ENCODE measurements around the gene PELI2. TPM values are rescaled to one million over a fixed set of nuclear protein-coding genes. Genes with fewer than 3 reads are reported as not detected.

PELI2 gene
- total and polyA plus RNA-seq, 9 donors, result 13.0 to 36.8 (median 28.5) TPM

DNA sequence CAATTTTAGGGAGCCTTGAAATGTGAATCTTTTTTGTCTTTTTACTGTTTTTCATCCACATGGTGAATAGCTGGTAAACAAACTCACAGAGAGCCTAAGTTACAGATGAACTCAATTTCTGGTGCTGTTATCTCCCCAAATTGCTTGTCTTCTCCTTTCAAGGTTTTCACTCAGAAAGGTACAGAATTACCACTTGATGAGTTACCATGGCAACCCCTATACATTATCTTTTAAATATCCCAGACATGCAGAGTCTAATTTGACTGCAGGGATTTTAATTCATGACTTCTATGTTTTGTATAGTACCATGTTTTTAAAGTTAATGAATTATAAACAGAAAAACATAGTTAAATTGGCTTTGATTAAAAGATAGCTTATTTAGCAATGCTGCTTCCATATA is 203.7 kb downstream of the PELI2 start:
- Histone ChIP-seq H3K4me1 (ENCODE audit: insufficient read depth) (no peaks in the 10 kb centered on the region), H3K4me3 (no peak overlapping the region), H3K9me3 (no peaks in the 10 kb centered on the region), H3K27me3 (no peaks in the 10 kb centered on the region), H3K27ac (no peak overlapping the region), H3K36me3 (no peaks in the 10 kb centered on the region)
- no peak for TF ChIP-seq EP300 (IDR thresholded peaks at IDR 0.05)
- no peak for TF ChIP-seq CTCF (IDR thresholded peaks at IDR 0.05)
- TF ChIP-seq POLR2A (IDR thresholded peaks at IDR 0.05), result no peak
- no peak for DNase-seq
- intact Hi-C loops (cut with DNase I), result no loop called here

DNA sequence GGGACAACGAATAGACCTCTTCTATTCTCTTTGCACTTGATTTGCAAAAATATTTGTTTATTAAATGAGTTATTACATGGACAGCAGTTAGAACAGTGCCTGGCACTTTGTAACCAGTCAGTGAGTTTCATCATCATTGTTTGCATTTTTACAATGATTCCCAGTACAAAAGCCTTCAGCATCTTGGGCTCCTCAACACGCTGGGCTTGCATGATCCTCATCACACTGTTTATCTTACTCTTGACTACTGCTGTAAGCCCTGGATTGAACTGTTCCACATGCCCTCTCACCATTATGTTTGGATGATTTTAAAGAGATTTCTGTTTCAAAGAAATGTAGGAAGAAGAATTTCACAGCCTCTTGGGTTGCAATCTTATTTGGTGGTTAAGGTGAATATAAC is 204.3 kb downstream of the PELI2 start:
- H3K36me3 ChIP-seq, result no peaks in the 10 kb centered on the region
- H3K27ac ChIP-seq, result no peak overlapping the region
- intact Hi-C loops (cut with DNase I), result no loop called here
- H3K27me3 ChIP-seq, result no peaks in the 10 kb centered on the region
- 84 to 91% (median 90%) methylated on average over 2 of the region's 2 CpGs for WGBS, 3 donors
- no peaks in the 10 kb centered on the region for H3K9me3 ChIP-seq
- DNase-seq, result no peak
- TF ChIP-seq EP300 (IDR thresholded peaks at IDR 0.05) (no peak), POLR2A (IDR thresholded peaks at IDR 0.05) (no peak), CTCF (IDR thresholded peaks at IDR 0.05) (no peak)
- H3K4me3 ChIP-seq, result no peak overlapping the region
- no peaks in the 10 kb centered on the region for H3K4me1 ChIP-seq (ENCODE audit: insufficient read depth)

DNA sequence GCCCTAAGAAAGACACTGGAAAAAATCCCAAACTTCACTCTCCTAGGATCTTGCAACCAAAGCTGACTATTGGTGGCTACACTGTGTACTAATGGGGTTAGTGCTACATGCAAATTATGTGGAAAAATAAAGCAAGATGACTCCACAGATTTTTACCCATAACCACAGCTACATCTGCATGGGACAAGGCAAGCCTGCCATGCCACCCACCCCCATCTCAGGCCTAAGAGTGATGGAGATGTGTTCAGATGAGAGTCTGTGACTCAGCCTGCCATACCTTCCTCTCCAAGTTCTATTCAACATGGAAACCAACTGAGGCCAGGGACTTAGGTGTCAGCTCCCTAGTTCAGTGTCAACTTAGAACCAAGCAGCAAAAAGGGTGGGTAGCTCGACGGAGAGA is 206.2 kb downstream of the PELI2 start:
- no peaks in the 10 kb centered on the region for H3K36me3 ChIP-seq
- WGBS, 3 donors, result 83 to 96% (median 88%) methylated on average over 2 of the region's 2 CpGs
- no peak for DNase-seq
- H3K4me3 ChIP-seq, result no peak overlapping the region
- no peak overlapping the region for H3K27ac ChIP-seq
- TF ChIP-seq POLR2A (IDR thresholded peaks at IDR 0.05), result no peak
- TF ChIP-seq CTCF (IDR thresholded peaks at IDR 0.05), result no peak
- TF ChIP-seq EP300 (IDR thresholded peaks at IDR 0.05), result no peak
- intact Hi-C loops (cut with DNase I), result no loop called here
- H3K9me3 ChIP-seq, result no peaks in the 10 kb centered on the region
- no peaks in the 10 kb centered on the region for H3K4me1 ChIP-seq (ENCODE audit: insufficient read depth)
- H3K27me3 ChIP-seq, result no peaks in the 10 kb centered on the region

GRCh38 chr14:56324856-56325699 is 206.9 kb downstream of the PELI2 start:
- DNase-seq, result no peak
- intact Hi-C loops (cut with DNase I), result no loop called here

More at GRCh38 chr14:56324856-56325699, 206.9 kb downstream of the PELI2 start:
- Histone ChIP-seq H3K4me3 (no peak overlapping the region), H3K27ac (no peak overlapping the region), H3K27me3 (no peaks in the 10 kb centered on the region), H3K9me3 (no peaks in the 10 kb centered on the region), H3K36me3 (no peaks in the 10 kb centered on the region), H3K4me1 (ENCODE audit: insufficient read depth) (no peaks in the 10 kb centered on the region)
- TF ChIP-seq POLR2A (IDR thresholded peaks at IDR 0.05) (no peak), EP300 (IDR thresholded peaks at IDR 0.05) (no peak), CTCF (IDR thresholded peaks at IDR 0.05) (no peak)
- 30 to 40% (median 35%) methylated on average over 5 of the region's 5 CpGs for WGBS, 3 donors

All from ovary (tissue), 9 donors.